ENCODE measurements around the gene FCER1G. TPM values are rescaled to one million over a fixed set of nuclear protein-coding genes. Genes with fewer than 3 reads are reported as not detected.

The FCER1G gene
- total and polyA plus RNA-seq, 9 of the 15 experiments (the other 6 are each of a cell fraction or from before 2014, with no cell fraction given) = 0.15 to 0.69 (median 0.31) TPM; not detected in 2

DNA sequence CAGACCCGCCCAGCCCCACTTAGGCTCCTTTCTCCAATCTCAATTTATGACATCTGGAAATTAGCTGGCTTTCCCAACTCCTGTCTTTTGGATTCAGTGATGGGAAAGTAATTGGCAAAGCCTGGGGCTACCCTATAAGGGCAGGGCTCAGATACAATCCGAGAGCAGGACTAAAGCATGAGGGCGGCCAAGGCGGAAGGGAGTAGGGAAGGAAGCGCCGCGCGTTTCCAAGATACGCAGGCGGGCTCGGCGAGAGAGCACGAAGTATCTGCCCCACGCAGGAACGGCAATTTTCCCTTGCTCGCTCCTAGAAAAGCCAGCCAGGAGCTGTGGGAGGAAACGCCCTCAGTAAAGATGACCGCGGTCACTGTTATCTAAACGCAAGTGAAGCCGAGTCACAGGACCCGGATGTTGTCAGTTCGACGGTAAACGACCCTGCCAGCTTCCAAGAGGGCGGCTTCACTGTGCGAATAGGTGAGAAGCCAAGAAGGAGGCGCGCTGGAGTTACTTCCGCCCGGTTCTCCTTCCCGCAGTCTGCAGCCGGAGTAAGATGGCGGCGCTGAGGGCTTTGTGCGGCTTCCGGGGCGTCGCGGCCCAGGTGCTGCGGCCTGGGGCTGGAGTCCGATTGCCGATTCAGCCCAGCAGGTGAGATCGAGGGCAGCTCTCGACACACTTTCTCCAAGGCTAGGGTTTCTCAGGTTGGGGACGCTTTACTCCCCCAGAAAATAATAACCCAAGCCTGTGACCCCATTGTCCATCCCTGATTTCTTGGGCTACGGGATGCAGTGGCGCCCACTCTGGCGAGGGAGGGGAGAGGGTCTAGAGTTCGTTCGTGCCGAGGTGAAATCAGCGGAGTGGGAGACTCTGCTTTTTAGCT, 13.0 kb upstream of the FCER1G start, which contains the start of gene NDUFS2 (continued):
- TF ChIP-seq, protein P1, sequence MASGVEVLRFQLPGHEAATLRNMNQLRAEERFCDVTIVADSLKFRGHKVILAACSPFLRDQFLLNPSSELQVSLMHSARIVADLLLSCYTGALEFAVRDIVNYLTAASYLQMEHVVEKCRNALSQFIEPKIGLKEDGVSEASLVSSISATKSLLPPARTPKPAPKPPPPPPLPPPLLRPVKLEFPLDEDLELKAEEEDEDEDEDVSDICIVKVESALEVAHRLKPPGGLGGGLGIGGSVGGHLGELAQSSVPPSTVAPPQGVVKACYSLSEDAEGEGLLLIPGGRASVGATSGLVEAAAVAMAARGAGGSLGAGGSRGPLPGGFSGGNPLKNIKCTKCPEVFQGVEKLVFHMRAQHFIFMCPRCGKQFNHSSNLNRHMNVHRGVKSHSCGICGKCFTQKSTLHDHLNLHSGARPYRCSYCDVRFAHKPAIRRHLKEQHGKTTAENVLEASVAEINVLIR (CRISPR knock-in tag; IDR thresholded peaks at IDR 0.05) = peak; percentile 20
- TF ChIP-seq NONO (IDR thresholded peaks at IDR 0.05; ENCODE audit: low read depth in 2 of 2, low read length in 1 of 2) = 0 out of 4 replicates have a peak, but pooled peaks of 1 of the 2 experiments have one; percentile 30
- TF ChIP-seq, protein P2, sequence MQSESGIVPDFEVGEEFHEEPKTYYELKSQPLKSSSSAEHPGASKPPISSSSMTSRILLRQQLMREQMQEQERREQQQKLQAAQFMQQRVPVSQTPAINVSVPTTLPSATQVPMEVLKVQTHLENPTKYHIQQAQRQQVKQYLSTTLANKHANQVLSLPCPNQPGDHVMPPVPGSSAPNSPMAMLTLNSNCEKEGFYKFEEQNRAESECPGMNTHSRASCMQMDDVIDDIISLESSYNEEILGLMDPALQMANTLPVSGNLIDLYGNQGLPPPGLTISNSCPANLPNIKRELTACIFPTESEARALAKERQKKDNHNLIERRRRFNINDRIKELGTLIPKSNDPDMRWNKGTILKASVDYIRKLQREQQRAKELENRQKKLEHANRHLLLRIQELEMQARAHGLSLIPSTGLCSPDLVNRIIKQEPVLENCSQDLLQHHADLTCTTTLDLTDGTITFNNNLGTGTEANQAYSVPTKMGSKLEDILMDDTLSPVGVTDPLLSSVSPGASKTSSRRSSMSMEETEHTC (IDR thresholded peaks at IDR 0.05) = peak; percentile 75
- peak; percentile 56; the same call in 1 of the 2 replicates for TF ChIP-seq PML (IDR thresholded peaks at IDR 0.05; ENCODE audit: low read length)
- TF ChIP-seq CXXC5 (CRISPR knock-in tag; IDR thresholded peaks at IDR 0.05) = peak; percentile 87
- peak; percentile 78 for TF ChIP-seq ZEB2 (IDR thresholded peaks at IDR 0.05)
- TF ChIP-seq TBL1XR1 (IDR thresholded peaks at IDR 0.05; ENCODE audit: low read length in 2 of 2) = peak in 1 of 2 experiments; percentile 34; a peak in 1 of 4 replicates
- TF ChIP-seq, protein P3, sequence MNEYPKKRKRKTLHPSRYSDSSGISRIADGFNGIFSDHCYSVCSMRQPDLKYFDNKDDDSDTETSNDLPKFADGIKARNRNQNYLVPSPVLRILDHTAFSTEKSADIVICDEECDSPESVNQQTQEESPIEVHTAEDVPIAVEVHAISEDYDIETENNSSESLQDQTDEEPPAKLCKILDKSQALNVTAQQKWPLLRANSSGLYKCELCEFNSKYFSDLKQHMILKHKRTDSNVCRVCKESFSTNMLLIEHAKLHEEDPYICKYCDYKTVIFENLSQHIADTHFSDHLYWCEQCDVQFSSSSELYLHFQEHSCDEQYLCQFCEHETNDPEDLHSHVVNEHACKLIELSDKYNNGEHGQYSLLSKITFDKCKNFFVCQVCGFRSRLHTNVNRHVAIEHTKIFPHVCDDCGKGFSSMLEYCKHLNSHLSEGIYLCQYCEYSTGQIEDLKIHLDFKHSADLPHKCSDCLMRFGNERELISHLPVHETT (CRISPR knock-in tag; conservative IDR thresholded peaks at IDR 0.05 in 1 of 2, IDR thresholded peaks at IDR 0.05 in 1 of 2) = peak in 1 of 2 experiments; percentile 78; a peak in 2 of 4 replicates
- TF ChIP-seq, protein P4, sequence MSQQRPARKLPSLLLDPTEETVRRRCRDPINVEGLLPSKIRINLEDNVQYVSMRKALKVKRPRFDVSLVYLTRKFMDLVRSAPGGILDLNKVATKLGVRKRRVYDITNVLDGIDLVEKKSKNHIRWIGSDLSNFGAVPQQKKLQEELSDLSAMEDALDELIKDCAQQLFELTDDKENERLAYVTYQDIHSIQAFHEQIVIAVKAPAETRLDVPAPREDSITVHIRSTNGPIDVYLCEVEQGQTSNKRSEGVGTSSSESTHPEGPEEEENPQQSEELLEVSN (IDR thresholded peaks at IDR 0.05; ENCODE audit: borderline replicate concordance in 1 of 2, extremely low read depth in 1 of 2, insufficient read depth in 1 of 2, insufficient read length in 1 of 2, low read depth in 1 of 2, low read length in 1 of 2, poor library complexity in 1 of 2, severe bottlenecking in 1 of 2) = peak; percentile 30 to 50
- TF ChIP-seq RCOR1 (IDR thresholded peaks at IDR 0.05; ENCODE audit: borderline replicate concordance in 1 of 2, low read depth in 2 of 2, low read length in 2 of 2) = peak in 1 of 2 experiments; percentile 37; a peak in 3 of 4 replicates
- no peak for TF ChIP-seq HNRNPUL1 (IDR thresholded peaks at IDR 0.05; ENCODE audit: low read length)
- 0 out of 2 replicates have a peak, but pooled peaks have one; percentile 13 for TF ChIP-seq BCL6 (CRISPR knock-in tag; IDR thresholded peaks at IDR 0.05)
- no peak for TF ChIP-seq BMI1 (IDR thresholded peaks at IDR 0.05; ENCODE audit: low read length)
- no peak for TF ChIP-seq FOXA1 (IDR thresholded peaks at IDR 0.05; ENCODE audit: borderline replicate concordance)
- TF ChIP-seq SREBF2 (CRISPR knock-in tag; IDR thresholded peaks at IDR 0.05) = peak; percentile 95
- peak; percentile 42; the same call in 1 of the 2 replicates for TF ChIP-seq NBN (IDR thresholded peaks at IDR 0.05; ENCODE audit: low read depth)
